NCI-H128 (cell line): ENCODE data around the gene CLPTM1.

Source experiments
- DNase-seq: peaks from one replicate; lab custom pipeline; 2025; ENCODE audit not compliant: unreplicated experiment; lab: John Stamatoyannopoulos, UW

The CLPTM1 gene

DNA sequence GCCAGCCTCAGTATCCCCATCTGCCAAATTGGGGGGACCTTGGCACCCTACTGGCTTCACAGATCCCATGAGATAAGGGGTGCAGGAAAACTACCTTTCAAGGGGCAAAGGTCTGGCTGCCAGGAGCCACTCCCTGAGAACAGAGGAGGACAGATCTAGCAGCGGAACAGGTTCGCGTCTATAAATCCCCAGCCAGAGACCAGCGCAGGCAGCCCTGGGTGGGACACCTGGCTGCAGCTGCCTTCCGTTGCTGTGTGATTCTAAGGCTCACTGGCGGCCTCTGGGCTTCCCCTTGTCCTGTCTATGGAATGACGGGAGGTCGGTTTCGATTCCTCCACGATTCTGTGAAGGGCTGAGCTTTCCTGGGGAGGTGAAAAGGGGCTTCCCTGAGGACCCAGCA is 53.4 kb downstream of the CLPTM1 start:
- DNase-seq: no peak

DNA sequence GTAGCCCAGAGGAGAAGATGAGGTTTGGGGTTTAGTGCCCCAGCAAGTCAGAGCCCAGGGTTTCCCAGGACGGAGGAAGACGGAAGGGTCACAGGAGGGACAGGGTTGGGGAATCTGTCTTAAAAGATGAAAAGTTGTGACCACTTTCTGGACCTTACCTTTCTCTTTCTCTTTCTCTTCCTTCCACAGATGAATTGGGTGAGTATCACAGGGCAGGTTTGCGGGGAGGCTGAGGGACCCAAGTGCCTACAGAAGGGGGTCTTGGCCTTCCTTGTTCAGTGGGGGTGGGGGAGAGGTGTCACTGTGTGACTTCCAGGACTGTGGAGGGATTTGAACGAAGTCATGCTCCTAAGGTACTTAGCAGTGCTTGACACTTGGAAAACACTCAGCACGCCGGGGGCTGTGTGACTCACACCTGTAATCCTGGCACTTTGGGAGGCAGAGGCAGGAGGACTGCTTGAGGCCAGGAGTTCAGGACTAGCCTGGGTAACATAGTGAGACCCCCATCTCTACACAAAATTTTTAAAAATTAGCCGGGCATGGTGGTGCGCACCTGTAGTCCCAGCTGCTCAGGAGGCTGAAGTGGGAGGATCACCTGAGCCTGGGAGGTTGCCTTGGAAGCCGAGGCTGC is 54.6 kb downstream of the CLPTM1 start:
- no peak for DNase-seq

DNA sequence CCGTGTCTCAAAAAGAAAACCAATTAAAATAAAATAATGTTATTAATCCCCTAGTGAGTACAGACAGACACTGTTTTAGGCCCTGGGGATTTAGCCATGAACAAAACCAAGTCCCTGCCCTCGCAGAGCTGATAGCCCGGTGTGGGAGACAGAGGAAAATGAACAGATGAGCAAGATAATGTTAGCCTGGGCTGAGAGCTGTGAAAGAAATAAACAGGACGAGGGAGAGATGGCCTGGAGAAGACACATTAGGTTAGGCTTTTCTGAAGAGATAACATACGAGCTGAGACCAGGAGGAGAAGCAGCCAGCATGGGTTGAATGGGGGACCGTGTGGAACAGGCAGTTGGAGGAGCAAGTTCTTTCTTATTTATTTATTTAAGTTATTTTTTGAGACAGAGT is 55.1 kb downstream of the CLPTM1 start:
- DNase-seq: no peak

DNA sequence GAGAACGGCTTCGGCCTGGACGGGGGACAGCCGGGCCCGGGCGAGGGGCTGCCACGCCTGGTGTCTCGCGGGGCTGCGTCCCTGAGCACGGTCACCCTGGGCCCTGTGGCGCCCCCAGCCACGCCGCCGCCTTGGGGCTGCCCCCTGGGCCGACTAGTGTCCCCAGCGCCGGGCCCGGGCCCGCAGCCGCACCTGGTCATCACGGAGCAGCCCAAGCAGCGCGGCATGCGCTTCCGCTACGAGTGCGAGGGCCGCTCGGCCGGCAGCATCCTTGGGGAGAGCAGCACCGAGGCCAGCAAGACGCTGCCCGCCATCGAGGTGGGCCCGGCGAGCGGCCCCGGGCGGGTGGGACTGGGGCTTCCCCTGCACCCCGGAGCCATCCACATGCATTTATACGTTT is 56.8 kb downstream of the CLPTM1 start:
- no peak for DNase-seq

DNA sequence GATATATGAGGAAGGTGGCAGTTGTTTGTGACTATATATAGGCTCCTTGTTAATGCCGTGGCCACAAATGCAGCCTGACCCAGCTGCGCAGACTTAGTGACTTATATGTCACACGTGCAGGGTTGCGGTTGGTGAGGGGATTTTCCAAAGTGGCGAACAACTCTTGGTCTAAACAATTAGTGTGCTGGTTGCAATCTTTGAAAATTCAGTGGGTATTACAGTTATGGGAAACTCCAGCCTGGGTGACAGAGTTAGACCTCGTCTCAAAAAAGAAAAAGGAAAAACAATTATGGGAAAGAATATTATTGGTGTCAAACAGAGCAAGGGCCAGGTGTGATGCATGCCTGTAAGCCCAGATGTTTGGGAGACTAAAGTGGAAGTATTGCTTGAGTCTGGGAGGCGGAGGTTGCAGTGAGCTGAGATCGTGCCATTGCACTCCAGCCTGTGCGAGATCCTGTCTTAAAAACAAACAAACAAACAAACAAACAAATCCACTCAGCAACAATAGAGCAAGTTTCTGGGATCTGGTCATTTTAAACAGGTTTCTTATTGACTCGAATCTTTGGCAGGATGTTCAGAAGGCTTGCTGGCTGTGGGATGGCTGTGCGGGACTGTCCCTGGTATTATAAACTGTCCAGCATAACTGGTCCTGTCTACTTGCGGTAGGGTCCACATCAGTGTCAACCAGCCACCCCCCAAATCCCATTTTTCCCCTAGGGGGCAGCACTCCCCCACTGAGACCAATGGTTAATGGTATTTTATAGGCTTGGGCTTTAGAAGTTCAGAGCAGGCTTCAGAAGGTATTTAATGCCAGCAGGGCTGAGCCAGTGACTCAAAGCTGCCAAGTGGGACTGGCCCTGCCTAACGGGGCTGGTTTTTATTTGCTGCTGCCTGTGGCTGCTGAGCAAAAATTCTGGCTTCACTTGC is 61.5 kb downstream of the CLPTM1 start:
- peak; percentile 27 for DNase-seq

DNA sequence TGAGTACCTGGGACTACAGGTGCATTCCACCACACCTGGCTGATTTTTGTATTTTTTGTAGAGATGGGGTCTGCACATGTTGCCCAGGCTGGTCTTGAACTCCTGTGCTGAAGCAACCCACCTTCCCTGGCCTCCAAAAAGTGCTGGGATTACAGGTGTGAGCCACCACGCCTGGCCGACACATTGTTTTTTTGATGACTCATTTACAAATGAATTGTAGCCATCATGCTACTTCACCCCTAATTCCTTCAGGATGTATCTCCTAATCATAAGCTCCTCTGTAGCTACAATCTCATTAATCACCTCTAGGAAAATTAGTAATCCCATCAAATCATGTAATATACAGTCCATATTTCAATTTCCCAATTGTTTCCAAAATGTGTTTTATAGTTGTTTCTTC is 64.0 kb downstream of the CLPTM1 start:
- DNase-seq: no peak

DNA sequence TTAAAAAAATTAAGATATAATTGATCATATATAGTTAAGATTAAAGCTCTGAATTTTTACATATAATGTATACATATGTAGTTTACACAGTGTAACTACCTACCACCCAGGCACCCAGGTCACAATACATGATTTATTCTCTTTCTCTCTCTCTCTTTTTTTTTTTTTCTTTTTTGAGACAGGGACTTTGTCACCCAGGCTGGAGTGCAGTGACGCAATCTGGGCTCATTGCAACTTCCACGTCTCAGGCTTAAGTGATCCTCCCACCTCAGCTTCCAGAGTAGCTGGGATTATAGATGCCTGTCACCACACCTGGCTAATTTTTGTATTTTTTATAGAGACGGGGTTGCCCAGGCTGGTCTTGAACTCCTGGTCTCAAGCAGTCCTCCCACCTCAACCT is 64.9 kb downstream of the CLPTM1 start:
- no peak for DNase-seq

DNA sequence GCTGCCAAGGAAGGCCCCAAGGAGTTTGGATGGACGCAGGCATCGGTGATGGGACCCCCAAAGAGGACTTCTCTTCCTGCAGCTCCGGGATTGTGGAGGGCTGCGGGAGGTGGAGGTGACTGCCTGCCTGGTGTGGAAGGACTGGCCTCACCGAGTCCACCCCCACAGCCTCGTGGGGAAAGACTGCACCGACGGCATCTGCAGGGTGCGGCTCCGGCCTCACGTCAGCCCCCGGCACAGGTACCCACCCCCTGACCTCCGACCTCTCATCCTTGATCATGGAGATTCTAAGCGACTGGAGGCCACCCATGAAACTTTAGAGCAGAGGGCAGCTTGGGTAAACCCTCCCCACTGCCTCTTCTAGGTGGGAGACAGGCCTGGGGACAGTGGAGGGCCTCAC is 66.8 kb downstream of the CLPTM1 start:
- no peak for DNase-seq

DNA sequence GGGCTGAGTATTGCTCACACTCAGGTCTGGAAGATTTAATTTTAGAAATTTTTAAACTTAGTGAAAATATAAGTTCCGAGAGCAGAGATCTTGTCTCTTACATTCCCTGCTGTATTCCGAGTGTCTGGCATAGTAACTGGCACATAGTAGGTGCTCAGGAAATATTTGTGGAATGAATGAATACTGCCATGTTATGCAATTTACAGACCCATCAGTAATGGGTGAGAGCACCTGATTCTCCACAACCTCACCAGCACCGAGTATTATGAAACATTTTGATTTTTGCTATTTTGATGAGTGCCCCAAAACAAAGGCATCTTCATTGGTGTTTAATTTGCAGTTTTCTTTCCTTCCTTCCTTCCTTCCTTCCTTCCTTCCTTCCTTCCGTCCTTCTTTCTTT is 67.9 kb downstream of the CLPTM1 start:
- no peak for DNase-seq

DNA sequence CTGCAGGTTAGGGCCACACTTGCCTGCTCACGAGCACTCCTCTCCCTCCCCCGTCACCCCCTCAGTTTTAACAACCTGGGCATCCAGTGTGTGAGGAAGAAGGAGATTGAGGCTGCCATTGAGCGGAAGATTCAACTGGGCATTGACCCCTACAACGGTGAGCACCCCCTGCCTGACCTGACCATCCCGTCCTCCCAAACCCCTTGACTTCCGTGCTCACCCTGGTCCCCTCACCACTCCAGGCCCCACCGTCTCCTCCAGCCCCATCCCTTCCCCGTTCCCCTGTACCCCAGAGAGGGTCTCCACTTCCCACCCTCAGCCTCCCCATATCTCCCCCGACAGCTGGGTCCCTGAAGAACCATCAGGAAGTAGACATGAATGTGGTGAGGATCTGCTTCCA is 70.1 kb downstream of the CLPTM1 start:
- no peak for DNase-seq

DNA sequence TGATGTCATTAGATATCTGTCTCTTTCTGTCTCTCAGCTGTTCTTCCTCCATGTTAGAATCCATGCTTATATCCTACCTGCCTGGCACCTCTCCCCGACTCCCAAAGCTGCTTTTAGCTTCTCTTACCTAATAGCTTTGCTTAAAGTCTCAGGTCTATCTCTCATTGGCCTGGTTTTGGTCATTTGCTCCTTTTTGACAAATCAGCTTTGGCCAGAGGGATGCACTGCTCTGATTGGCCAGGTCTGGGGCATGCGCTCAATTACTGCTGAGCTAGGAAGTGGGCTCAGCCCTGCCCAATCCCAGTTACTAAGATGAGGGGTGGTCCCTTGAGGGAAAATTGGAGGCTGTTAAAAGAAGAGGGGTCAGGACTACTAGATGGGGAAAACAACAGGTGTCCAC is 72.2 kb downstream of the CLPTM1 start:
- DNase-seq: no peak

DNA sequence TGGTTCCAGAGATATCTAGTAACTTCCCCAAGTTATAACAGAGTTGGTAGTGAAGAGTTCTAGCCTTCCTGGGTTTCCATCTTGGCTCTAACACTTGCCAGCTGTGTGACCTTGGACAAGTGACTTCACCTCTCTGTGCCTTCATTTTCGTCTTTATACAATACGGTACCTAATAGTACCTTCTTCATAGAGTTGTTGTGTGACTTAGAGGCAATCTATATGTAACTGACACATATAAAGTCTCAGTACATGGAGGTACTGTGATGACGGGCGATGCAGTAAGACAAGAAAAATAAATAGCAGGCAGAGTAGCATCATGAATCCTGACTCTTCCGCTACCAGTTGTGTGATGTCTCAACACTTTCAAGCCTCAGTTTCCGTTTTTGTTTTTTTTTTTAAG is 75.6 kb downstream of the CLPTM1 start:
- DNase-seq: no peak

DNA sequence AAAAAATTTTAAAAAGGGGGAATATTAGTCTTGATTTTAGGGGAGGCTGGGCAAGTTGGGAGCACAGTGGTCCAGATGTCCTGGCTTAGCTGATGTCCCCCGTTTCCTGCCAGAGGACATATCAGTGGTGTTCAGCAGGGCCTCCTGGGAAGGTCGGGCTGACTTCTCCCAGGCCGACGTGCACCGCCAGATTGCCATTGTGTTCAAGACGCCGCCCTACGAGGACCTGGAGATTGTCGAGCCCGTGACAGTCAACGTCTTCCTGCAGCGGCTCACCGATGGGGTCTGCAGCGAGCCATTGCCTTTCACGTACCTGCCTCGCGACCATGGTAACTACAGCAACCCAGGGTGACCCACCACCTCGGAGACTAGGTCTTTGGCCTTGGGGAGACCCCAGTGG is 77.2 kb downstream of the CLPTM1 start:
- DNase-seq: no peak

DNA sequence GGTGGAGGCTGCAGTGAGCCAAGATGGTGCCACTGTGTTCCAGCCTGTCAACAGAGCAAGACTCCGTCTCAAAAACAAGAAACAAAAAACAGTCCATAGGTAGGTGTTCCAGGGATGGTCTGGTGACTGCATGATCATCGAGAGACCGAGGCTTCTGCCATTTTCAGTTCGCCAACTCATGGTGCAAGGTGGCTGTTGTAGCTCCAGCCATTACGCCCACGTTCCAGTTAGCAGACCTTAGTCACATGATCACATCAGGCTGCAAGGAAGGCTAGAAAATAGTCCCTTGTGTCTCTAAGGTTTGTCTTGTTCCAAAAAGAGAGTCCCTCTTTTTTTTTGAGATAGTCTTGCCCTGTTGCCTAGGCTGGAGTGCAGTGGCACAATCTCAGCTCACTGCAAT is 80.6 kb downstream of the CLPTM1 start:
- no peak for DNase-seq

DNA sequence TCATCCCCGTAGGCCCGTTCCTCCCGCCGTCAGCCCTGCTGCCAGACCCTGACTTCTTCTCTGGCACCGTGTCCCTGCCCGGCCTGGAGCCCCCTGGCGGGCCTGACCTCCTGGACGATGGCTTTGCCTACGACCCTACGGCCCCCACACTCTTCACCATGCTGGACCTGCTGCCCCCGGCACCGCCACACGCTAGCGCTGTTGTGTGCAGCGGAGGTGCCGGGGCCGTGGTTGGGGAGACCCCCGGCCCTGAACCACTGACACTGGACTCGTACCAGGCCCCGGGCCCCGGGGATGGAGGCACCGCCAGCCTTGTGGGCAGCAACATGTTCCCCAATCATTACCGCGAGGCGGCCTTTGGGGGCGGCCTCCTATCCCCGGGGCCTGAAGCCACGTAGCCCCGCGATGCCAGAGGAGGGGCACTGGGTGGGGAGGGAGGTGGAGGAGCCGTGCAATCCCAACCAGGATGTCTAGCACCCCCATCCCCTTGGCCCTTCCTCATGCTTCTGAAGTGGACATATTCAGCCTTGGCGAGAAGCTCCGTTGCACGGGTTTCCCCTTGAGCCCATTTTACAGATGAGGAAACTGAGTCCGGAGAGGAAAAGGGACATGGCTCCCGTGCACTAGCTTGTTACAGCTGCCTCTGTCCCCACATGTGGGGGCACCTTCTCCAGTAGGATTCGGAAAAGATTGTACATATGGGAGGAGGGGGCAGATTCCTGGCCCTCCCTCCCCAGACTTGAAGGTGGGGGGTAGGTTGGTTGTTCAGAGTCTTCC is 82.4 kb downstream of the CLPTM1 start:
- DNase-seq: no peak

DNA sequence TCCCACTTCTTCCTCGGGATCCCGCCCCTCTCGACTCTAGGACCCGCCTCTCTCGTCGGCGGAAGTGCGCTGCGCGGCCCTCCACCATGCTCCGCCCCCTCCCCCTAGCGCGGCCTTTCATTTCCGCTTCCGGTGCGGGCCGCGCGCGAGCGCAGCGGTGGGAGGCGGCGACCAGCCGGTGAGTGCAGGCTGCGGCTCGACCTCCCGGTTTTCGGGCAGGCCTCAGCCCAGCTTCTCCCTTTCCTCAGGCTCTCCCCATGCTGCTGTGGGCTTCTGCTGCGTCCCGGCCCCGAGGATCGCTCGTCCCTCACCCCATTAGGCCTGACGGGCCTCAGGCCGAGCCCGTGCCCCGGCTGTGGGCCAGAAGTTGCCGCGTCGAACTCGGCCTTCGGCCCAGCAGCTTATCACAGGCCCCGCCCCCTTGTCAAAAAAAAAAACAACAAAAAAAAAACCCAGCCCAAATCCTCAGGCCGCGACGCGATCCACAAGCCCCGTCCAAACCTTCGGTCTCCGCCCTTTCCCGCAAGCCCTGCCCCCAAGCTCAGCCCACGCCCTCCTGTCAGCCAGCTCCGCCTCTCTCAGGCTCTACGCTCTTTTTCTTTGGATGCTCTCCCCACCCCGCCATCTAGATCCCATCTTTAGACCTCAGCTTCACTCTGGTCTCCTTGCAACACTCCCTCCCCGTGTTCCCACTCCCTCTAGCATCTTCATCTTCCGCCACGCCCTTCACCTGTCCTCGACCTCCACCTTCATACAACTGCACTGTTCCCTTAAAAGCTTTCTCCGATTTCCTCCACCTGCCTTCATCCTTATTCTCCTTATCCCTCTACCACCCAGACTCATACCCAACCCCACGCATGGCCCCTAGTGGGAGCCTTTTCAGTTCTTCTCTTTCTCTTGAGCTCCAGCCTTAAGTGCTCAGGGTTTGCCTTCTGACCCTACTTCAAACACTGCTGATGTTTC is 84.0 kb downstream of the CLPTM1 start, which contains the start of gene CLASRP:
TSS of gene CLASRP (plus strand) at position 115 of the 963 bp plus-strand sequence. CDS start 1,168 bp downstream, outside the sequence.
- peak; percentile 65 for DNase-seq

DNA sequence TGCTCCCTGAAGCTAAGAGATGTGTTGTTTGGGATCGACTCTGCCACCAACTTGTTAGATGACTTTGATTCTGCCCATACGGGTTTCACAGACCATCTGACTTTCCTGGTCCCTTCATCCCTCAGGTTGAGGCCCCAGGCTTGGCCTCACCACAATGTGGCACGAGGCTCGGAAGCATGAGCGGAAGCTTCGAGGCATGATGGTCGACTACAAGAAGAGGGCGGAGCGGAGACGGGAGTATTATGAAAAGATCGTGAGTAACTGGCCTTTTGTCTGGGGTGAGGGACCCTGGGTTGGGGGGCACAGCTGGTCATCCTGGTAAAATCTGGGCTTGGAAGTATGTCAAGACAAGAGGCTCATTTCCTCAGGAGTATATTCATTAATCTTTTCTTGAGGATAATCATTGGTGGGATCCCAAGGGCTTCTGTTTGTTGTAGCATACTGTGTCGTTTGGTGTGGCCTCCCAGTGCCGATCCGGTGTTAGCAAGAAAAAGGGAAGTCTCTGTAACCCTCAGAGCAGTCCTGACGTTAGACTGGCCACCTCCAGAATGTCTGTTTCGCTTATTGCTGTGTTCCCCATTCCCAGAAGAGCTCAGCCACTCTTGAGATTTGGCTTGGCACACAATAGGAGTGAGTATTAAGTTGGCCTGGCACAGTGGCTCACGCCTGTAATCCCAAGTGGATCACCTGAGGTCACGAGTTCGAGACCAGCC is 85.0 kb downstream of the CLPTM1 start:
- no peak for DNase-seq

DNA sequence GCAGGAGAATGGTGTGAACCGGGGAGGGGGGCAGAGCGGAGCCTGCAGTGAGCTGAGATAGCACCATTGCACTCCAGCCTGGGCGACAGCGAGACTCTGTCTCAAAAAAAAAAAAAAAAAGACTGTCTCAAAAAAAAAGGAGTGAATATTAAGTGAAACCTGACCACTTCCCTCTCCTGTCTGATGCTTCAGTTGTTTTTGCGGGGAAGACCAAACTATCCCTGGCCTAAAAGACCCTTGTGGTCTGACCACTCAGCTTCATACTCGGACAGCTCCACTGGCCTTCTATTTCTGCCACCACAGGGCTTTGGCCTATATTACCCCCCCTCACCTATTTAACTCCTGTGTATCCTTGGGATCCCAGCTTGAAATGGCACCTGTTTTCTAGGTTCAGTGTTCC is 85.9 kb downstream of the CLPTM1 start:
- no peak for DNase-seq
